Stimulated activated CD8-positive, alpha-beta memory T cell treated with anti-CD3 and anti-CD28 coated beads, Interleukin-7, amount 100 ng/mL, for 4 hours (primary cell): ENCODE results near the gene MOCS2.

Source experiments
- DNase-seq, 2 donors: peaks; one replicate each; pipeline ENCODE4 v3.0.0-alpha.2; 2020; ENCODE audit warnings: low read depth in 2 of 2

Gene MOCS2

GRCh38 chr5:53052499-53052898, 57.1 kb downstream of the MOCS2 start:
- DNase-seq: no peak

GRCh38 chr5:53048248-53048647, 61.3 kb downstream of the MOCS2 start:
- DNase-seq: no peak
